GM21367 (cell line): Measurements from ENCODE around the gene FALEC.

Experiments
- ATAC-seq: cut with Tn5 transposase; IDR thresholded peaks from one replicate; pipeline ENCODE4 v1.9.1; 2021; ENCODE audit not compliant: unreplicated experiment

The FALEC gene

DNA sequence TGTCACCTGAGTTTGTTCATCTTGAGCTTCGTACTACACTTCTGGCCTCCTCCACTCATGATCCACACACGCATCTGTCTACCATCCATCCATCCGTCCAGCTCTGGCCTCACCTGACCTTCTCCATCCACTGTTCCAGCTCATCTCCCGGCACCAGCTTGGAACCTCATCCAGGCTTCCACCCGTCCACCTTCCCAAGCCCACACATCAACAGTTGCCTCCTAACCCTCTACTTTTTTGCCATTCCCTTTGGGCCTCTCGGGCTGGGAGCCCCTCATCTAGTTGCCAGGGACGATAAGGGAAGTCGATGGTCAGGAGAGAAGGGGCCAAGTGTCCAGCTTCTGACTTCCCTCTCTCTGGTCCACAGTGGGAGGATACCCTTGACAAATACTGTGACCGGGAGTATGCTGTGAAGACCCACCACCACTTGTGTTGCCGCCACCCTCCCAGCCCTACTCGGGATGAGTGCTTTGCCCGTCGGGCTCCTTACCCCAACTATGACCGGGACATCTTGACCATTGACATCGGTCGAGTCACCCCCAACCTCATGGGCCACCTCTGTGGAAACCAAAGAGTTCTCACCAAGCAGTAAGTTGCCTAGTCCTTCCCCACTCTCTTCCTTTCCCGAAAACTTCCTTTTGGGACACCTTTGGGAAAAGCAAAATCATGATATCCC, 3.4 kb upstream of the FALEC start:
- ATAC-seq = no peak

- no peak for ATAC-seq
These were observed 2.7 kb upstream of the FALEC start for GRCh38 chr1:150512846-150513245.

GRCh38 chr1:150513351-150513791, 2.2 kb upstream of the FALEC start:
- no peak for ATAC-seq

DNA sequence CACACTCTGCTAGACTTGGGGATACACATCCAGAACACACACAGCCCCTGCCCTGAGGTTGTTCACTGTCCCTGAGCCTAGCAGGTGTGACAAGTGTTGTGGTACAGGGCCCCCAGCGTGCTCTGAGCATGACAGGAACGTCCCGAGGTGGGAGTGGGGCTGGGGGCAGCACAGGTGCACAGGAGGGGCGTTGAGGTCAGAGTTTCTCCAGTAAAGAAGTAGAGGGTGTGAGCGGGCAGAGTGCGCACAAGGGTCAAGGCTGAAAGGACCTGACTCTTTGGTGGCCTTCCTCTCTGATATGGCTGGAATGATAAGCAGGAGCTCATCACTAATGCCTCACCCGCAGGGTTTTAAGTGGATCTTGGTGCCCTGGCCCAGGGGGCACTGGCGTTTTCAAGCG, 1.3 kb upstream of the FALEC start:
- ATAC-seq = no peak

GRCh38 chr1:150514913-150515327, 632 bp upstream of the FALEC start:
- ATAC-seq = no peak

DNA sequence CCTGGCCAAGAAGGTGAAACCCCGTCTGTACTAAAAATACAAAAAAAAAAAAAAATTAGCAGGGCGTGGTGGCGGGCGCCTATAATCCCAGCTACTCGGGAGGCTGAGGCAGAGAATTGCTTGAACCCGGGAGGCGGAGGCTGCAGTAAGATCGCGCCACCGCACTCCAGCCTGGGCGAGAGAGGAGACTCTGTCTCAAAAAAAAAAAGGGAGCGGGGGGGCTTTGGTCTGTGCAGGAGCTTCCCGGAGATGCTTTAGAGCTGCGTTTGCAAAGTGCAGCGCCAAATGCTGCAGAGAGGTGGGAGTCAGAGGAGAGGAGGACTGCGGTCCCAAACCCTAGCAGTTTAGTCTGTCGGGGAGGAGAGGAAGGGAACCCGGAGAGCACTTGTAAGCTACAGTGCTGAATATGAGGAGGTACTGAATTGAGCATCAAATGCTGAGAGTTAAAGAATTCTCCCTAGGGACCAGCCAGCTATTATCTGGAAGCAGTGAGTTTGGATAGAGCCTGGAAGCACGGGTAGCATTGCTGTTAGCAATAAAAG, 569 bp downstream of the FALEC start:
- ATAC-seq = no peak

DNA sequence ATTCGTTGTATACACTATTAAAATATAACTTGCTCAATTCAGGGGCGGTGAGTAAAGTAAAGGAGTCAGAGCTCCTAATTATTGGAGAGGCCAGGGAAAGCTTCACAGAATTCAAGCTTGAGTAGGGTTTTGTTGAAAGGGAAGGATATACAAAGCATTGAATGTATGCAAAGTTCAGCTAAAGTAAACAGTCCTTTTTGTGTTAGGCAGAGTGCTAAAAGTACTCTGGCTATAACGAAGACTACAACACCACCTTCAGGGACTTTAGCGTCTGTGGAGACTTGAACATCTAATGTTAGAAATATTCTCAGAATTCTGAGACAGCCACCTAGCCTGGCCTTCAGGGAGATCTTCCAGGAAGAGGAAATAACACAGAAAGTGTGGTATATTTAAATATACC, 1.1 kb downstream of the FALEC start:
- no peak for ATAC-seq

- ATAC-seq = no peak
These were observed 5.8 kb downstream of the FALEC start for GRCh38 chr1:150521196-150521968.

- ATAC-seq = no peak
These were observed 9.8 kb downstream of the FALEC start for GRCh38 chr1:150525348-150525747.

GRCh38 chr1:150528196-150528595, 12.6 kb downstream of the FALEC start:
- ATAC-seq = no peak

DNA sequence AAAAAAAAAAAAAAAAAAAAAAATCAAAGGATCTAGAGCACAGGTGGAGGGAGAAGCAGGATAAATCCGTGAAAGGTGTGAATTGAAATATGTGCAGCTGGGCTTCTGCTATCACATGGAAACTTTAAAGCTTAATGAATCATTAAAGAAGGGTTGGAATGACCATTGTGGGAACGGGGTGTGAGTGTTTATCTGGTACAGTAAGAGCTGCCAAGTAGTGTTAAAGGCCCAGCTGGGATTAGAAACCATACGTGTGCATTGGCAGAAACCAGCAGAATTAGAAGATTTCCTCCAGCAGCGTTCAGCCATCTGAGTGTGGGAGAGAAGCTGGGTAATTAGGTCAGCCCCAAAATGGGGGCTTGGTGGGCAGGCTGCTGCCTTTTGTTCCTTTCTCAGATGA, 13.5 kb downstream of the FALEC start:
- ATAC-seq = no peak

- ATAC-seq = no peak
These were observed 15.1 kb downstream of the FALEC start for GRCh38 chr1:150530491-150531159.

DNA sequence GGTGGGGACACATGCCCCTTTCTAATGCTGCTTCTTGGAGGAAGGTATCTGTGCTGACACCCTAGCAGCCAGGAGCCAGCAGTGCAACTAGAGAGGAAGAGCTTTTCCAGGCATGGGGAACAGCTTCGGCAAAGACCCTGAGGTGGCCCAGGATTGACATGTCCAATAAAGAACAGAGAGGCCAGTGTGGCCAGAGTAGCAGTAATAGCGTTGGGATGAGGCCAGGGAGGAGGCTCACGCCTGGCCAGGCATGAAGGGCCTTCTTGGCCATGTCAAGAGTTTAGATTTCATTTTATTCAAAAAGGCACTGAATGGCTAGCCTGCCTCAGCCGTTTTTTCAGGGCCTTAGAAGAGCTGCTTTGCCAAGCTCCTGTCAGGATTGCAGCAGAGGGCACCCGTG, 17.3 kb downstream of the FALEC start:
- ATAC-seq = no peak

DNA sequence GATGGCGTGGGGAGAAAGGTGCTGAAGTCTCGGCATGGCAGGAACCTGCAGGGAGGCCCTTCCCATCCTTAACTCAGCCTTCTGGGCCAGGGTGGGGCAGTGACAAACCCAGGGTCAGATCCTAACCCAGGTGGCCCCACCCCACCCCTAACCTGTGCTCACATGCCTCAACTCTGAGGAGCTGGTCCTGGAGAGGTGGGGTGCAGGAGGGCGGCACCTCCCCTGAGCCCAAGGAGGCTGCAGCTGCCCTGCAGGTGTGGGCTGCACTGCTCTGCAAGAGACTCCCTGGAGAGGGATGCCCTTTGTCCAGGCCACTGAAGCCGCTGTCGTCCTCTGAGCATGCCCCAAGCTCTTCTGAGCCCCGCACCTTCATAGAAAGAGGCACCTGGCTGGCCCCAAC, 18.4 kb downstream of the FALEC start:
- no peak for ATAC-seq

DNA sequence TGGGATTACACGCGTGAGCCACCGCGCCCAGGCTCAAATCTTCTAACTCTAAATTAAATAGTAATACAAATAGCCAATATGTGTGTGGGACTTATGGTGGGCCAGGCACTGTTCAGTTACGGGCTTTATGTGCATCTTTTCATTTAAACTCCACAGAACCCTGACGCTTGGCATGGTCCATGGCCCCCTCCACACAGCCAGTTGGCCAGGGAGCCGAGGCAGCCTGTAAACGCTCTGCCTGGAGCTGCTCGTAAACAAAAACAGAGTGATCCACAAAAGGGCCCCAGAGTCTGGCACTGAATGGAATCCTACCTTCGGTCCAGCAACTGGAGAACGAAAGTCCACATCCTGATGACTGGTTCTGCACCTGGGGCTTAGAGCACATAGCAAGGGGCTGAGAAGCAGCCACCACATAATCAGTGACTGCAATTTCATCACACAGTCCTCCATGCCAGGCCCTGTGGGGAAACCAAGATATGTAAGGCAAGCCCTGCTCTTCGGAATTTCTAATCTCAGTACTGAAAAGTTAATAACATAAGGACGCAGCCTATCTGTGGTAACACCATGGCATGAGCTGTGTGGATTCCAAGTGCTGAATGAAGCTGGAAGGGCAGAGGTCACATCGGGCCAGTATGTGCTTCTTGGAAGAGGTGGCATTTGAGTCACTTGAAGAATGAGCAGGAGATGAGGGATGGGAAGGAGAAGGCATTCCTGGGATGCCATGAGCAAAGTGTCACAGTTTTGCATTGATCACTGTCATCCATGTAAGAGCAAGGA, 20.1 kb downstream of the FALEC start:
- no peak for ATAC-seq

GRCh38 chr1:150536836-150537731, 21.5 kb downstream of the FALEC start:
- no peak for ATAC-seq

- no peak for ATAC-seq
These were observed 22.5 kb downstream of the FALEC start for GRCh38 chr1:150537732-150538684.

GRCh38 chr1:150543500-150544143, 28.1 kb downstream of the FALEC start:
- no peak for ATAC-seq
